Gastroesophageal sphincter (tissue), 4 donors: Measurements from ENCODE around the gene PUS10. TPM values are rescaled to one million over a fixed set of nuclear protein-coding genes. Genes with fewer than 3 reads are reported as not detected.

Source experiments
- ATAC-seq: fragments of 150-250 bp; one replicate; pipeline ENCODE4 v1.9.1; 2016; ENCODE audit warnings: mild to moderate bottlenecking, moderate library complexity
- H3K27ac ChIP-seq, 4 donors: fragments of 200-600 bp; sonication (generic) in 3 of 4; 1 replicate in 3 of 4; 2 replicates in 1 of 4; pipeline ENCODE4 v1.5.1; 2016 to 2019
- H3K27me3 ChIP-seq: fragments of 200-600 bp; sonication (generic); one replicate; pipeline ENCODE4 v1.5.1; 2019
- H3K36me3 ChIP-seq, 2 donors: fragments of 200-600 bp; sonication (generic); one replicate each; pipeline ENCODE4 v1.5.1; 2019; ENCODE audit warnings: control low read depth in 1 of 2
- H3K4me1 ChIP-seq, 3 donors: fragments of 200-600 bp; sonication (generic); 1 replicate in 2 of 3; 2 replicates in 1 of 3; pipeline ENCODE4 v1.5.1; 2016 to 2019; ENCODE audit warnings: control low read depth in 2 of 3
- H3K4me3 ChIP-seq, 2 donors: fragments of 200-600 bp; sonication (generic); one replicate each; pipeline ENCODE4 v1.5.1; 2019; ENCODE audit warnings: mild to moderate bottlenecking in 1 of 2, moderate library complexity in 1 of 2
- H3K9me3 ChIP-seq, 3 donors: fragments of 200-600 bp; sonication (generic); one replicate each; pipeline ENCODE4 v1.5.1; 2017 to 2019; ENCODE audit warnings: control low read depth in 2 of 3
- CTCF ChIP-seq, 4 experiments: fragments of 200-600 bp in 2 of 4; fragments of 450-650 bp in 2 of 4; sonication (generic) in 1 of 4; IDR thresholded peaks; one replicate each; pipeline ENCODE4 v1.5.1; 2017 to 2019; ENCODE audit warnings: antibody characterized with exemption in 4 of 4, mild to moderate bottlenecking in 2 of 4, moderate library complexity in 2 of 4
- EP300 ChIP-seq: sonication (generic); formaldehyde crosslinking; IDR thresholded peaks from one replicate; pipeline ENCODE4 v1.6.1; 2017; ENCODE audit warnings: antibody characterized with exemption, mild to moderate bottlenecking
- POLR2A ChIP-seq, 2 donors: fragments of 450-650 bp; IDR thresholded peaks; one replicate each; pipeline ENCODE4 v1.6.1; 2017; ENCODE audit warnings: antibody characterized with exemption in 2 of 2, mild to moderate bottlenecking in 2 of 2, moderate library complexity in 1 of 2
- POLR2AphosphoS5 ChIP-seq: sonication (generic); formaldehyde crosslinking; IDR thresholded peaks from one replicate; pipeline ENCODE4 v1.6.1; 2017; ENCODE audit warnings: antibody characterized with exemption
- WGBS, 2 donors: methylation state at CpG; one replicate each; pipeline ENCODE4 v1.1.5; 2018; ENCODE audit warnings: low coverage in 1 of 2; 5-methylcytosine and 5-hydroxymethylcytosine counted together
- total RNA-seq, 4 donors: library from RNA; depleted of rRNA; stranded (reverse); fragments of >200 nt; gene quantifications; one replicate each; pipeline ENCODE4 v1.1.0, GENCODE V29; 2016

The PUS10 gene
- total RNA-seq, 4 donors from 2014 or later, result 2.1 to 6.7 (median 4.4) TPM

- no peak overlapping the region for H3K27ac ChIP-seq
- no peaks in the 10 kb centered on the region for H3K4me1 ChIP-seq
- H3K27me3 ChIP-seq, result no peaks in the 10 kb centered on the region
- no peaks in the 10 kb centered on the region for H3K9me3 ChIP-seq
- no peak overlapping the region for H3K4me3 ChIP-seq
- no peak for ATAC-seq
- H3K36me3 ChIP-seq, result peaks cover 0 to 9% of the 10 kb centered on the region in 2 donors
- TF ChIP-seq EP300 (no peak), POLR2A (IDR thresholded peaks at IDR 0.05) (no peak), POLR2AphosphoS5 (no peak), CTCF (IDR thresholded peaks at IDR 0.05) (no peak)
These were observed 54.9 kb downstream of the PUS10 start for GRCh38 chr2:60963190-60963589.

- TF ChIP-seq POLR2AphosphoS5 (no peak), EP300 (no peak), POLR2A (IDR thresholded peaks at IDR 0.05) (no peak), CTCF (IDR thresholded peaks at IDR 0.05) (no peak)
- peaks cover 0 to 9% of the 10 kb centered on the region in 2 donors for H3K36me3 ChIP-seq
- H3K4me1 ChIP-seq, result no peaks in the 10 kb centered on the region
- no peak overlapping the region for H3K27ac ChIP-seq
- H3K27me3 ChIP-seq, result no peaks in the 10 kb centered on the region
- H3K9me3 ChIP-seq, result no peaks in the 10 kb centered on the region
- ATAC-seq, result no peak
- H3K4me3 ChIP-seq, result no peak overlapping the region
- WGBS, 2 donors, result 68 to 86% methylated on average over 2 of the region's 2 CpGs
These were observed 55.5 kb downstream of the PUS10 start for GRCh38 chr2:60962528-60962927.

- Histone ChIP-seq H3K4me3 (no peak overlapping the region), H3K36me3 (peaks cover 0 to 9% of the 10 kb centered on the region in 2 donors), H3K27ac (no peak overlapping the region), H3K27me3 (no peaks in the 10 kb centered on the region), H3K9me3 (no peaks in the 10 kb centered on the region), H3K4me1 (no peaks in the 10 kb centered on the region)
- no peak for ATAC-seq
- TF ChIP-seq POLR2A (IDR thresholded peaks at IDR 0.05) (no peak), EP300 (no peak), CTCF (IDR thresholded peaks at IDR 0.05) (no peak), POLR2AphosphoS5 (no peak)
- WGBS, 2 donors, result 78 to 93% methylated on average over 3 to 4 of the region's 4 CpGs
These were observed 56.6 kb downstream of the PUS10 start for GRCh38 chr2:60961457-60961856.

GRCh38 chr2:60960706-60961105, 57.3 kb downstream of the PUS10 start:
- Histone ChIP-seq H3K27me3 (no peaks in the 10 kb centered on the region), H3K4me1 (no peaks in the 10 kb centered on the region), H3K9me3 (no peaks in the 10 kb centered on the region), H3K27ac (no peak overlapping the region), H3K36me3 (peaks cover 0 to 14% of the 10 kb centered on the region in 2 donors), H3K4me3 (no peak overlapping the region)
- ATAC-seq, result no peak
- 100% methylated on average over 1 of the region's 1 CpG for WGBS, 2 donors
- TF ChIP-seq EP300, result no peak
- no peak for TF ChIP-seq POLR2A (IDR thresholded peaks at IDR 0.05)
- TF ChIP-seq CTCF (IDR thresholded peaks at IDR 0.05), result no peak
- TF ChIP-seq POLR2AphosphoS5, result no peak

- no peak for ATAC-seq
- H3K4me1 ChIP-seq, result no peaks in the 10 kb centered on the region
- WGBS, 2 donors, result 100% methylated on average over 1 of the region's 7 CpGs; no CpG with 5 or more reads in 1 of the 2 donors
- H3K4me3 ChIP-seq, result no peak overlapping the region
- no peak overlapping the region for H3K27ac ChIP-seq
- peaks cover 0 to 20% of the 10 kb centered on the region in 2 donors for H3K36me3 ChIP-seq
- no peaks in the 10 kb centered on the region for H3K27me3 ChIP-seq
- TF ChIP-seq POLR2AphosphoS5 (no peak), POLR2A (IDR thresholded peaks at IDR 0.05) (no peak), CTCF (IDR thresholded peaks at IDR 0.05) (no peak), EP300 (no peak)
- H3K9me3 ChIP-seq, result no peaks in the 10 kb centered on the region
These were observed 58.6 kb downstream of the PUS10 start for GRCh38 chr2:60959501-60959900.
